GM21526 (cell line): ENCODE results near the gene SLAMF7.

Experiments used
- ATAC-seq: cut with Tn5 transposase; IDR thresholded peaks from one replicate; pipeline ENCODE4 v1.9.1; 2021; ENCODE audit warnings: moderate library complexity; ENCODE audit not compliant: unreplicated experiment, low FRiP score

SLAMF7 gene

GRCh38 chr1:160744199-160744851, 5.3 kb downstream of the SLAMF7 start:
- no peak for ATAC-seq

DNA sequence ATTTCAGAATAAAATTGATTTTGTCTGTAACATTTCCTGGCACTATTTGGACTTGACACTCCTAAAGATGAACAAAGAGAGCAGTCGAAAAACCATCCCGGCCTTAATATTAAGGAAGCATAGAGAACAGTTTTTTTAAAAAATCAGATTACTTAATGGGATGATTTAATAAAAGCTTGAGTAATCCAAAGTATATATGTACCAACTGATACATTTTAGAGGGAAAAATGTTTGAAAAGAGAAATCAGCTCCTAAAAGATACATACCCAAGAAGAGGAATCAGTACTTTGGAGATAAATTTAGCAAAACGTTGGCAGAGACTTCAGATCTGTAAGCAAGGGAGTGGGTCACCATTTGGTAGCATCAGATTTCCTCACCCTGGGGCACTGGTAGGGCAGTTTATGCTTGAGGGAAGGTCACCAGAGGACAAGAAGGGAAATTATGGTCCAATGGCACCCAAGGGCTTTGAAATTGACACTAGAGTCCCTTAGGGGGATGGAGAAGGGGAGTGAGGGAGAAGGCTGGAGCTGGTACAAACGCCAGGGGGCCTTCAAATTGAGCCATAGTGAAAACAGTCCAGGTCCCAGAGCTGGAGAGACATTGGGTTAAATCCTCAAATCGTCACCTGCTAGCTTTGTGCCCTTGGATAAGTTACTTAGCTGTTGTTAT, 5.9 kb downstream of the SLAMF7 start:
- no peak for ATAC-seq

DNA sequence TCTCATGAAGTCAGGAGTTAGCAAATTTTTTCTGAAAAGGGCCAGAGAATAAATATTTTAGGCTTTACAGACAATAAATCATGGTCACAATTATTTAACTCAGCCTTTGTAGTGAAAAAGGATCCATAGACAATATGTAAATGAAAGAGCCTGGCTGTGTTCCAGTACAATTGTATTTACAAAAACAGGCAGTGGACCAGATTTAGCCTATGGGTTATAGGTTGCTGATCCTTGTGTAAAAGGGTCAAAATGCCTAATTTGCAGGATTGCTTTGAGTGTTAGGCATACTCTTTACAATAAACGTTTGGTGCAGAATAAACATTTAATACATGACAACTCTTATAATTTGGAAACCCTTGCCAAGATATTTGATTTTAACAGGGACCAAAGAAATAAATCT, 6.5 kb downstream of the SLAMF7 start:
- ATAC-seq, result no peak

GRCh38 chr1:160746836-160747500, 7.9 kb downstream of the SLAMF7 start:
- no peak for ATAC-seq

- ATAC-seq, result no peak
Observed at GRCh38 chr1:160747717-160748116, 8.7 kb downstream of the SLAMF7 start.

DNA sequence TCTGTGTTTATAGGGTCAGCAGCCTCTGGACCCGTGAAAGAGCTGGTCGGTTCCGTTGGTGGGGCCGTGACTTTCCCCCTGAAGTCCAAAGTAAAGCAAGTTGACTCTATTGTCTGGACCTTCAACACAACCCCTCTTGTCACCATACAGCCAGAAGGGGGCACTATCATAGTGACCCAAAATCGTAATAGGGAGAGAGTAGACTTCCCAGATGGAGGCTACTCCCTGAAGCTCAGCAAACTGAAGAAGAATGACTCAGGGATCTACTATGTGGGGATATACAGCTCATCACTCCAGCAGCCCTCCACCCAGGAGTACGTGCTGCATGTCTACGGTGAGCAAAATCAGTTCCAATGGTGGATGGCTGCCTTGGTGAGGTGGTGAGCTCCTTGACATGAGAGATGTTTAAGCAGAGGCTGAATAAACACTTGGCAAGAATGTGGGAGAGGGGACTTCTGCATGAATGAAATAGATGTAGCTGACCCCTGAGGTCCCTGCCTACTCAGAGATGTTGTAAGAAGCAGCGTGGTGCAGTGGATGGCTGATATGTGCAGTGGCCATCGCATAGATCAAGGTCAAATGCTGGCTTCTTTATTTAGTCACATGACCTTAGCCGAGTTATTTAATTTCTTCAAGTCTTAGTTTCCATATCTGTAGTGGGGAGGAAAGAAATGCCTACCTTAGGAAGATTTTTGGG, 9.3 kb downstream of the SLAMF7 start:
- ATAC-seq, result no peak

GRCh38 chr1:160748878-160749269, 9.8 kb downstream of the SLAMF7 start:
- no peak for ATAC-seq

DNA sequence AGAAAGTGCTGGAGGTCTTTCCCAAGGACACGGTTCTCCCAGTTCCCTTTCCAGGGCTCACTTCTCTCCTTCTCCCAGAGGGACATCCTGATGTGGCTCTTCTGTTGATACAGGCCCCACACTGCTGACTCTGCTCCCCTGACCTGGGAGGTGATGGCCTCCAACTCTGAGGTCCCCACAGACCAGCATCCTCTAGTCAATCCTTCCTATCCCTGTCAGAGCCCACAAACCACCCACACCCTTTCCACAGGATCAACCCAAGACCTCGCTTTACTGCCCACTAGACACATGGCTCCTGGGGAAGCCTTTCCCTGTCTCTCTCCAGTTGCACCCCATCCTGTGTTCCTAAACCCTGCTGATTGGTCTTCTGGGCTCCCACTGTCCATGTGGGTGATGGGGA, 11.6 kb downstream of the SLAMF7 start:
- ATAC-seq, result no peak

- no peak for ATAC-seq
Observed at GRCh38 chr1:160752406-160752805, 13.4 kb downstream of the SLAMF7 start.

DNA sequence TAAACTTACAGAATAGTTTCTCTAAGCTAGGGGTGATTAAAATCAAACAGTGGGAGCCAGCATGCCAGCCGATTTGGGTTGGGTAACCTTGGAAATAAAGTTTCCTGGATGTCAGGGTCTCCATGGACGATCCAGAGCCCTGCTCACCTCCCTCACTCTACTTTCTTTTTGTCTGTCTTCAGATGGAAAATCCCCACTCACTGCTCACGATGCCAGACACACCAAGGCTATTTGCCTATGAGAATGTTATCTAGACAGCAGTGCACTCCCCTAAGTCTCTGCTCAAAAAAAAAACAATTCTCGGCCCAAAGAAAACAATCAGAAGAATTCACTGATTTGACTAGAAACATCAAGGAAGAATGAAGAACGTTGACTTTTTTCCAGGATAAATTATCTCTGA, 13.9 kb downstream of the SLAMF7 start:
- no peak for ATAC-seq

DNA sequence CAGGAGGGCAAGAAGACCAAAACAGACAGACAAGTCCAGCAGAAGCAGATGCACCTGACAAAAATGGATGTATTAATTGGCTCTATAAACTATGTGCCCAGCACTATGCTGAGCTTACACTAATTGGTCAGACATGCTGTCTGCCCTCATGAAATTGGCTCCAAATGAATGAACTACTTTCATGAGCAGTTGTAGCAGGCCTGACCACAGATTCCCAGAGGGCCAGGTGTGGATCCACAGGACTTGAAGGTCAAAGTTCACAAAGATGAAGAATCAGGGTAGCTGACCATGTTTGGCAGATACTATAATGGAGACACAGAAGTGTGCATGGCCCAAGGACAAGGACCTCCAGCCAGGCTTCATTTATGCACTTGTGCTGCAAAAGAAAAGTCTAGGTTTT, 14.5 kb downstream of the SLAMF7 start:
- no peak for ATAC-seq

GRCh38 chr1:160755461-160755860, 16.4 kb downstream of the SLAMF7 start:
- no peak for ATAC-seq

- ATAC-seq, result no peak
Observed at GRCh38 chr1:160755911-160756848, 17.1 kb downstream of the SLAMF7 start.

DNA sequence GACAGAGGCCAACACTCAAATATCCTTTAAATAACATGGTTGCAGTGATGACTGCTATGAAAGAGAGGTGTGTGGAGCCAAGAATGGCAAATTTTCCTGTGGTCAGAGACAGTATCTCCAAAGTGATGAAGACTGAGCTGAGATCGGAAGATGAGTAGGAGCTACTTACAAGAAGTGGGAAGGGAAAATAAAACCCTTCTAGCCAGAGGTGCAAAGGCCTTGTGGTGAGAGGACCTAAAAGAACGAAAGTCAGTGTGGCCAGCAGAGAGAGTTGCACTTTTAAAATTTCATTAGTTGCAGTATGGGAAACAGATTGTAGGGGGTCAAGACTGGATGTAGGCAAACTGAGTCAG, 17.8 kb downstream of the SLAMF7 start:
- no peak for ATAC-seq

DNA sequence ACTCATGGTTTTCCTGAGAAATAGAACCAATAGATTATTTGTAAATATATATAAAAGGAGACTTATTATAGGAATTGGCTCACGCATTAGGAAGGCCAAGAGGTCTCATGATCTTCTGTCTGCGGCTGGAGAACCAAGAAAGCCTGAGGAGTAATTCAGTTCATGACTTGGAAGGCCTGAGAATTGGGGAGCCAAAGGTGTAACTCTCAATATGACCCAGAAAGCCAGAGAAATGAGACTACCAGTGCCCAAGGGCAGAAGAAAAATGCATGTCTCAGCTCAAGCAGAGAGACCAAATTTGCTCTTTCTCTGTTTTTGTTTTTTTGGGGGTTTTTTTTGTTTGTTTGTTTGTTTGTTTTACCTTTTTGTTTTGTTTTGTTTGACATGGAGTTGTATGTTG, 19.5 kb downstream of the SLAMF7 start:
- no peak for ATAC-seq

GRCh38 chr1:160759740-160760139, 20.7 kb downstream of the SLAMF7 start:
- ATAC-seq, result no peak

DNA sequence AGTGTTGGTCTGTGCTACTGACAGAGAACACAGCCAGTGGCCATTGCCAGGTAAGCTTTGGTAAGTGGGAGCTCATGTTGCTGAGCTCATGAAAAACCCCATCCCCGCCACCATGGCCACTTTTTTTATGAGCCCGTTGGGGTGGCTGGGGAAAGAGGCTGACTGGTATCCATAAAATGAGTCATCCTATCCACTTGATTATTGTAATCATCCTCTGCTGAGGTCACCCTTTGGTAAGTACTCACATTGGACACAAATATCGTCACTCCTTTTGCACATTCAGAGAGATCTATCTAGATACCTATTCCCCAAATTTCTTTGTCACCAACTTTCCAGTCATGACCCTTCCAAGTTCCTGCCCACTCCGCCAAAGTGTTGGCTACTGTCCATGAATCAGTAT, 22.0 kb downstream of the SLAMF7 start:
- ATAC-seq, result no peak

DNA sequence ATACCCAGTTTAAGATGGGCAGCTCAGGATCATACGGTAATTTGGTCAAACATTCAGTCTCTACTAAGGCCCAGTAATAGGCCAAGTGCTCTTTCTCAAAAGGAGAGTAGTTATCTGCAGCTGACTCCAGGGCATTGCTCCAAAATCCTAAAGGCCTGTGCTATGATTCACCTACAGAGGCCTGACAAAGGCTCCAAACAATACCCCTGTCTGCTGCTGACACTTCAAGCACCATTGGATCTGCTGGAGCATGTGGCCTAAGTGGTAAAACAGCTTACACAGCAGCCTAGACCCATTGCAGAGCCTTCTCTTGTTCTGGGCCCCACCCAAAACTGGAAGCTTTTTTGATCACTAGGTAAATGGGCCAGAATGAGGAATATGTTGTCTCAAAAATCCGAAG, 22.8 kb downstream of the SLAMF7 start:
- no peak for ATAC-seq

DNA sequence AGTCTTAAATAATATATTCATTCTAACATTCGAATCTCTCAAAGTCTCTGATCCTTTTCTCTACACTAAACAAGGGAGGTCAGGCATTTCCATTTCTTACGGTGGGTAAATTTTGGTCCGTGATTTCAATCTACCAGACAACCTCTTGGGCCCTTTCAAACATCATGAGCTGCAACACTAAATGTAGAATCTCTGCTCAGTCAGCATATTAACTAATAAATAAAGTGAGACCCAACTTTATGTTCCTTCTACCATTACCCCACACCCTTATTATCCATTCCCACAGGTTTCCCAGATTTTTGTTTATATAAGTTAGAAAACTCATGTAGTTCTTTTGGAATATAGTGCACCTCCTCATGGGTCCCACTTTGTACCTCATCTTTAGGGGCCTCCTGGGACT, 24.9 kb downstream of the SLAMF7 start:
- no peak for ATAC-seq
